ENCODE measurements around the gene DCLRE1A.

- TF ChIP-seq CTCF (CRISPR knock-in tag; IDR thresholded peaks at IDR 0.05) (no peak), TCF7 (IDR thresholded peaks at IDR 0.05; ENCODE audit: low read depth) (no peak), POLR2A (IDR thresholded peaks at IDR 0.05; ENCODE audit: insufficient read depth in 1 of 2, low read depth in 2 of 2, low read length in 2 of 2) (no peak), HNRNPUL1 (IDR thresholded peaks at IDR 0.05; ENCODE audit: low read depth, low read length) (no peak), ZNF274 (CRISPR knock-in tag; IDR thresholded peaks at IDR 0.05) (no peak), SUZ12 (IDR thresholded peaks at IDR 0.05; ENCODE audit: low read depth, low read length) (no peak), ZNF24 (IDR thresholded peaks at IDR 0.05) (no peak), BRCA1 (CRISPR knock-in tag; IDR thresholded peaks at IDR 0.05) (no peak)
Observed at GRCh38 chr10:113866551-113867394, 12.9 kb upstream of the DCLRE1A start.
